ENCODE results near the gene TFEB.
"Not testable (repeated sequence)": the region's sequence is repeated elsewhere in the genome, so short reads cannot be mapped to it uniquely, and the experiment has no call there.

The TFEB gene

DNA sequence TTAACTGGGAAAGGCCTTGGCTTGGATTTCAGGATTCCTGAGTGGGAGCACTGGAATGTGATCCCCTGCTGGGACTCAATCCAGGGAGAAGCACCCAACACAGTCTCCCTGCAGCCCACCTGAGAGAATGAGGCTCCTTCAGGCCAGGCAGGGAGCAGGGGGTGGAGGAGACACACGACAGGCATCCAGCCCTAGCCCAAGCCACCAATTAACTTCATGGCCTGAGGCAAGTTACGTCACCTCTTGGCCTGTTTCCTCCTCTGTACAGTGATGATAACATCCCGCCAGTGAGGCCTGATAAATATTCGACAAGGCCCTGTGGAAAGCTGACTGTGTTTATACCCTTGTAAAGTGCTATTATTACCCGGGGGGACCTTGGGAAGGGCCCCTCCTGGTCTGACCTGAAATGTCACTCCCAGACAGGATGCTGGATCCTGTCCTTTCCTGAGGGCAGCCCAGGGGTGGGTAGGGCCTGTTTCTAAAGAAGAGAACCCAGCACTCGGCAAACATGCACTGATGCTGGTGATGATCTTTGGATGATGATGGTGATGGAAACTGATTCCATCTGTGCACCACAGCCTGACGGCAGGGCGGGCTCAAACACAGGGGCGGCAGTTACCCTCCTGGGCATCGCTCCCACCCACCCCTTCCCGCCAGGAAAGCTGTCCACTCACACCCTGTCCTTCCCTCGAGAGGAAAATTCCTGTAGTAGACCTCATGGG lies 31.9 kb upstream of the TFEB start:
- intact Hi-C loops (cut with DNase I) = no loop called here
- peak in 1 of 10 donors; percentile 27 for DNase-seq

DNA sequence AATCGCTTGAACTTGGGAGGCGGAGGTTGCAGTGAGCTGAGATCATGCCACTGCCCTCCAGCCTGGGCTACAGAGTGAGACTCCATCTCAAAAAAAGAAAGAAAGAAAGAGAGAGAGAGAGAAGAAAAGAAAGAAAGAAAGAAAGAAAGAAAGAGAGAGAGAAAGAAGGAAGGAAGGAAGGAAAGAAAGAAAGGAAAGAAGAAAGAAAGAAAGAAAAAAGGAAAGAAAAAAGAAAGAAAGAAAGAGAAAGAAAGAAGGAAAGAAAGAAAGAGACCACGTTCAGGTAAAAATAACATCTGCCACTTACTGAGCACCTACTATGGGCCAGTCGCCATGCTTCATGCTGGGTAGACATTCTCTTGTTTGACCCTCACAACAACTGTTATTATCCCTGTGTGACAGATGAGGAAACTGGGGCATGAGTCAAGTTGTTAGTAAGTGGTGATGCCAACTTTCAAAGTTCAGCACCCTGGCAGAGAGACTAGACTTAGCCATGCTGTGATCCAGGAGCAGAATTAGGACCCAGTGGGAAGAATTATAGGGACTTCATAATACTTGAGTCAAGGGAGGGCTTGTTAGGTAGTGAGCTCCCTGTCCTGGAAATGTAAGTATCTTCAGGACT lies 30.7 kb upstream of the TFEB start:
- peak in 1 of 10 donors; percentile 2 for DNase-seq
- intact Hi-C loops (cut with DNase I) = not testable (repeated sequence)

DNA sequence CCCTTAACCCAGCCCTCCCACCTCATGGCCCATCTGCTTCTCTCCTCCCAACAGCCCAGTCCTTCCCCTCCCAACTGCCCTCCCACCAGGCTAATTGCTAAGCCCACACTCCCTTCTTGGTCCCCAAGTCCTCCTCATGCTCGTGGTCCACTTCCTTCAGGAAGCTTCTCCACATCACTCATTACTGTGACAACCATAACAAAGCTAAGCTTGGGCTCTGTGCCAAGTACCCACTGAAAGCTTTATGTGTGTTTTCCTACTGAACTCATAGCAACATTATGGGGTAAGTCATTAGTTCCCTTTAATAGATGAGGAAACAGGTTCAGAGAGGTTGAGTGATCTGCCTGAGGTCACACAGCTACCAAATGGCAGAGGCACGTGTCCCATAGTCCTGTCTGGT lies 28.1 kb upstream of the TFEB start:
- intact Hi-C loops (cut with DNase I) = no loop called here
- DNase-seq = peak in 1 of 10 donors; percentile 1

DNA sequence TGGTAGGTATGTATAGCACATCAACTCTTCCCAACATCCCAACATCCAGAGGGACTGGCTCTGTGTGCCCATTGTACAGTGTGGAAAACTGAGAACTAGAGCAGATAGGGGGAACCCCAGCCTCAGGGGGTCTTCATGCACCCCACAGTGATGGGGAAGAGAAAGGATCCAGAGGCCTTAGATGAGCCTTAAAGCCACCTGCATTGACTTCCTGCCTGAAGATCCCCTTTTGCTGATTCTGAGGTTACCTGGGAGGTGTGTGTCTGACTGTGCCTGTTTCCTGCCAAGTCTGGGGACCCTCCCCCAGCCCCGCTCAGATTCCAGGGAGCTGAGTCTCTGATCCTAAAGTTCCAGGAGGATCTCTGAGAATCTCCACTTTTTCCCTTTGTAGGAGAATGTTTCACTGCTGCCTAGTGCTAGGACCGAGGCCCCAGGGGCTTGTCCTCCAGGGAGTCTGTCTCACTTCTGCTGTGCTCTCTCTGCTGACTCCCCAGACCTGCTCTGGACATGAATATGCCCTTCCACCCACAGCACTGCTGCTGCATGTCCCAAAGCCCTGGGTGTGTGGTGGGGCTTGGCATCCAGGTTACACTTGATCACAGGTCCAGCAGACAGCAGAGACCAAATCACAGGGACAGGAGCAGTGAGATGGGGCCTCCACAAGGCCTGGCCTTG lies 24.6 kb upstream of the TFEB start:
- DNase-seq = peak in 2 of 10 donors; percentile 20 to 47
- intact Hi-C loops (cut with DNase I) = no loop called here

DNA sequence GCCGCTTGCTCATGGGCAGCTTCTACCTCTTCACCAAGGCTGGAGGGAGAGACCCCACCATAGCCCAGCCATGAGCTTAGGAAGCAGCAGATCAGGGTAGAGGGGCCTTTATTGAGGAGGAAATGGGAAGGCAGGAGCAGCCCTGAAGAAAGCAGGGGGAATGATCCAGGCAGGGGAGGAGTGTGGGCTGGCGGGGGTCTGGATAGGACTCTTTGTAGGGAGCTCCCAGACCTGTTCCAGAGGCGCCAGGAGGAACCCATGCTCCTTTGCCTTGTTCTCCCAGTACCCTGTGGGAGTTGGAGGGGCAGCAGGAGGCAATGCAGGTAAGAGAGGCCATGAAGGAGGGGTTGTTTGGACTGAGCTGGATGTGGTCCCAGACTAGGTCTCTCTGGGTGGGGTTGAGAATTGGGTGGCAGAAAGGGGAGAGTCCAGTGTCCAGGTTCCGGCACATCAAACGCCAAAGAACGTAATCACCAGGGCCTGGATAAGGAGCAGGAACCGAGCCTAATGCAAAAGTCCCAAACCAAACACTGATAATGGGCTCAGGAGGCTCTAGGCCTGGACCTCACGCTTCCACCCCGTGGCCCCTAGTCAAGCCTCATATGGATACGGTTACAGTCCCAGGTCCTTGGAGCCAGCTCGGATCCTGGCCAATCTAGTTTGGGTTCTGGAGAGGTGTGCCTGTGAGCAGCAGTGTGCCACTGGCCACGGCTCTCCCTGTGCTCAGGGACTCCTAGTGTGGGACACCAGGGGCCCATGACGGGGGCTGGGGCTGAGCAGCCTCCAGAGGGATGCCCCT lies 23.9 kb upstream of the TFEB start:
- intact Hi-C loops (cut with DNase I) = no loop called here
- peak in 2 of 10 donors; percentile 35 to 70 for DNase-seq

DNA sequence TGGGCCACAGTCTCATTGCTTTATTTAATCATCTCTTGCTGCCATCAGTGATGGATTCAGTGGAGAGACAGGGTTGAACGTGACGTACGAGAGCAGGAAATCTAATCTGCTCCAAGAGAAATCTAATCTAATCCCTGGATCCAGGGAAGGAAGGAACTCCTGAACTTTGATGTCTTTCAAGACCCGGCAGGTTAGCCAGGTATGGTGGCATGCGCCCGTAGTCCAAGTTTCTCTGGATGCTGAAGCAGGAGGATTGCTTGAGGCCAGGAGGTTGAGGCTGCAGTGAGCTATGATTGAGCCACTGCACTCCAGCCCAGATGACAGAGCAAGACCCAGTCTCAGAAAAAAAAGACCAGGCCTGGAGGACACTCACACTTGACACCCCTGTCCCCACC lies 23.2 kb upstream of the TFEB start:
- intact Hi-C loops (cut with DNase I) = no loop called here

DNA sequence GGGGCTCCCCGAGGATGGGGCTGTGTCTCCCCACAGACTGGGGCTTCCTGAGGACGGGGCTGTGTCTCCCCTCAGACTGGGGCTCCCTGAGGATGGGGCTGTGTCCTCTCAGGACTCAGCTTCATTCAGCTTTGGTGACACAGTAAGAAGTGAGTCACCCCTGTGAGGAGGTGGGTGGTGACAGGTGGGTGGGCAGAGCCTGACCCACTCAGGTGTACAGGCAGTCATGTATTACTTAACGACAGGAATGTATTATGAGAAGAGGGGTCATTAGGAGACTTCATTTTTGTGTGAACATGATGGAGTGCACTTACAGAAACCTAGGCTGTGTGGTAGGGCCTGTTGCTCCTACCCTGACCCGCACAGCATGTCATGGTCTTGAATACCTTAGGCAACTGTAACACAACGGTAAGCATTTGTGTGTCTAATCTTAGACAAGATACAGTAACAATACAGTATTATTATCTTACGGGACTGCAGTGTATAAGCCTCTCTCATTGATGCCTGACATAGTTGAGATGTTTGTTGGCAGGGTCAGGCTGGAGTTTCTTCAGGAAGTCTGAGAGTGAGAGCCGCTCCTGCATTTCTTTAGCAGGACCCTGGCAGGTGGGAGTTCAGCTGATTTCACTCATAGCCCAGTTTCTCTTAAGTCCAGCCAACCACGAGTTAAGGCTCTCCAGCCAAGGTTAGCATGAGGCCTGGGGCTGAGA lies 22.7 kb upstream of the TFEB start:
- intact Hi-C loops (cut with DNase I) = no loop called here
- DNase-seq = peak in 1 of 10 donors; percentile 10

More for the DNA sequence above, 23.2 kb upstream of the TFEB start:
- DNase-seq = peak in 1 of 10 donors; percentile 24

DNA sequence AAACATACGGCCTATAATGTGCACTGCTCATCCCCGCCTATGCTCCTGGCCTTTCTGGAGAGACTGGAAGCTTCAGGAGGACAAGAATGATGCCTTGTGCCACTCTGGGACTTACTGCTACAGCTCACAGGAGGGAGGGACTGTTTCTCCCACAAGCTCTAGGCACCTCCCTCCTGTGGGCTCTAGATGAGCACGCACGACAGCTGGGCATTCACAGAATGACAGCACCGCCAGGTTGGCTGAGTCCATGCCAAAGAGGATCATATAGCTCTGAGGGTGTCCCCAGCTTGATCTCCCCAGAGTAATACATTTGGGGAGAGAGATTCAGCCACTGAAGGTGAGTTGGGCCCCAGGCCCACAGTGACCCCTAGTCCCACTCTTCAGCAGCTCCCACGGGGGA lies 21.9 kb upstream of the TFEB start:
- intact Hi-C loops (cut with DNase I) = no loop called here
- DNase-seq = peak in 1 of 10 donors; percentile 45

DNA sequence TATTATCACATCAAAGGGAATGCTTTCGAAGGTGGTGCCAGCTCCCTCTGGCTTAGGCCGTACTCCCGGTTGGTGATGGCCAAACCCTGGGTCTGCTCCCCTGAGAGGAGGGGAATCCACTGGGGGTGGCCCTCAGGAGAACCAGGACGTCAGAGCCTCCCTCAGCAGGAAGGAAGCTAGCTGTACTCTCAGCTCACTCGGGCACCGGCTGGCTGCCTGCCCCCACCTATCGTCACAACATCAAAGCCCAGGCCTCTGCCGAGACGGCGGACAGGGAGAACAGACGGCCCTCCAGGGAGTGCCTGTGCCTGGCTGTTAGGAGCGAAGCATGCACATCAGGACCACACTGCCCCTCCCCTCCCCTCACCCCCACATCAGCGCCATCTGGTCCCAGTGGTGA lies 20.9 kb upstream of the TFEB start:
- intact Hi-C loops (cut with DNase I) = no loop called here
- peak in 2 of 10 donors; percentile 28 to 57 for DNase-seq

DNA sequence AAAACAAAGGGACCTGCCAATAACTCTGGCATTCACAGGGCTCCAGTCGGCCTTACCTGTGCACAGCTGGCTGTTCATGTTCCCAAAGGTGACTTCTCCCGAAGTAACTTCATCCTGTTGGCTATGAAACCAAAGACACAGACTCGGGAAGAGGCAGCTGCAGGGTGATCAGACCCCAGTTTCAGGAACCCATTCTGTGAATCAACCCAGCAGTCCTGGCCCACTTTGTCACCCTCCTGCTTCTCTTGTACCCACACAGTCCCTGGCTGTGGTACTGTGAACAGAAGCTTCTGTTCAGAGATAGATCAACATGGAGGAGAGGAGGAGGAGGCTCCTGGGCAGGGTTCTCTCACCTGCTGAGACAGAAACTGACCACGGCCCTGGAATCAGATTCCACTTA lies 20.5 kb upstream of the TFEB start:
- peak in 1 of 10 donors; percentile 18 for DNase-seq
- intact Hi-C loops (cut with DNase I) = no loop called here

DNA sequence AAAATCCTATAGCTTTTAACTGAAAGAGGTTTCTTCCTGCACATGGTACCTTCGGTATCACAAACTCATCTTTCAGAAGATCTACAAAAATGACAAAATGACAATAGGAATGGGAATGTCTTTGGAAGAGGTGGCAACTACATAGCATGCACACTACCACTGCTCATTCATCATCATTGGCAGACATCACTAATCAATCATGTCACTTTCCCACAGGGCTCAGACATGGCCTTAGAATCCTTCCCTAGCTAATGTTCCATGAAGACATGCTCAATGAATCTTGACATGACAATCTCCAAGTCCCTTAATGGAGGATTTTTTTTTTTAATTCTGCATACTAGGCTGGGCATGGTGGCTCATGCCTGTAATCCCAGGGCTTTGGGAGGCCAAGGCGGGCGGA lies 15.0 kb upstream of the TFEB start:
- DNase-seq = no peak
- intact Hi-C loops (cut with DNase I) = no loop called here

DNA sequence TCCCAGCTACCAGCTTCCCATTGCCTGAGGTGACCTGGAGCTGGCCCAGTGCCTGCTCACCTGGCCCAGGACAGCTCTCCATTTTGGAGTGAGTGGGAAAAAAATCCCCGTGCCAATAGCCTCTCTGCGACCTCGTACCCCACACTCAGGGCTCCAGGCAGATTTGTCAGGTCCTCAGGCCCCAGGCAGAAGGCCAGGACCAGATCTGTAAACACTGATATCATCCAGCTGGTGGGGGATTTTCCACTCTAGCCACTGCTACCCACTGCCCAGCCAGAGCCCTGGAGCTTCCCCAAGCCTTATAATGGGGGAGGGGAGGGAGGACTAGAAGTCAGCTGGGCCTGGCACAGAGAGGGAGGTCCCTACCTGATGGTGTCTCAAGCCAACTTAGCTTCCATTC lies 13.1 kb upstream of the TFEB start:
- intact Hi-C loops (cut with DNase I) = no loop called here
- DNase-seq = peak in 2 of 10 donors; percentile 19 to 55

DNA sequence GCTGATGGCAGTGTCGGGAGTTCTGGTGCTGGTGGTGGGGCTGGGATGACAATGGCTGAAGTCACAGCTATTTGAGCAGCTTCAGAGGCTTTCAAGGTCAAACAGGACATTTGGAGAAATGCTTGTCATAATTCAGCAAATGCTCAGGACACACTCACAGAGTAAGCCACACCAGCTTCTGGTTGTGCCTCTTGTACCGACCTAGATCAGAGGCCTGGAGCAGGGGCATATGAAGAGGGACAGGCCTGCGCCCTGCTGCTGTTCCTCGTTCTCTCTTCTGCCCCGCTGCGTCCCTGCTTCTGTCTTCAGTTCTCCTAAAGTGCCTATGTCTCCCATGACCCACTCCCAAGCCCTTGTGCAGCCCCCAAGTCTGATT lies 12.7 kb upstream of the TFEB start:
- intact Hi-C loops (cut with DNase I) = no loop called here
- DNase-seq = peak in 1 of 10 donors; percentile 52

DNA sequence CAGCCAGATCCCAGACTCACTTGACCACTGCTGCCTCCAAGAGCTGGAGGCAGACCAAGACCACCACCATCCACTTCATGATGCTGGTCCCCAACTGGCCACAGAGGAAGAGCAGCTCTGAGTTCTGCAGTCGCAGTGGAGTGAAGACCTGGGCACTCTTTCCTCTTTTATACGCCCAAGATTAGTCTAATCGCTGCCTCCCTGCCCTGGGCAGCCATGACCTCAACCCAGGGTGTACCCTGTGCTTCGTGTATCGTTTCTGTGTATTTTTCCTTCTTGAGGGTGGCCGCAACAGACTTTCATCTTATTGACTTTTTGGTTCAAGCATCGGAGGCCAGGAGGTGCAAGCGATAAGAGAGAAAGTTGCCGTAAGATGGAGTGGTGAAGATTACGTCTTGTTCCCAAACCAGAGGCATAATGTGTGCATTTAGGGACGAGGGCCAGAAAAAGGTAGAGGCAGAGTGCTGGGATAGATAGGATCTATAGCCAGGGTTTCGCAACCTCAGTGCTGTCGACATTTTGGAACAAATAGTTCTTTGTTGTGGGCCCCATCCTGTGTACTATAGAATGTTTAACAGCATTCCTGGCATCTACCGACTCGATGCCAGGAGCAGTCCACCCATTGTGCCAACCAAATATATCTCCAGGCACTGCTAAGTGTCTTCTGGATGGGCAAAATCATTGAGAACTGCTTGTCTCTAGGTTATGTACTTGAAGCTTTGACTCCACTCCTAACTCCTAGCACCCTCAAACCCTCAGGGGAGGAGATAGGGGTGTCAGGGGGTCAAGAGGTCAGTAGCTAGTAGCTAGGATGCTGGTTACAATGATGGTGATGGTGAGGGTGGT lies 12.1 kb upstream of the TFEB start, which contains the start of gene PGC:
Gene PGC, minus strand, starts transcription at position 142 of the 846 bp plus-strand sequence. Its CDS starts 63 bp downstream, at position 79.
- DNase-seq = peak in 2 of 10 donors; percentile 23 to 24
- intact Hi-C loops (cut with DNase I) = no loop called here

DNA sequence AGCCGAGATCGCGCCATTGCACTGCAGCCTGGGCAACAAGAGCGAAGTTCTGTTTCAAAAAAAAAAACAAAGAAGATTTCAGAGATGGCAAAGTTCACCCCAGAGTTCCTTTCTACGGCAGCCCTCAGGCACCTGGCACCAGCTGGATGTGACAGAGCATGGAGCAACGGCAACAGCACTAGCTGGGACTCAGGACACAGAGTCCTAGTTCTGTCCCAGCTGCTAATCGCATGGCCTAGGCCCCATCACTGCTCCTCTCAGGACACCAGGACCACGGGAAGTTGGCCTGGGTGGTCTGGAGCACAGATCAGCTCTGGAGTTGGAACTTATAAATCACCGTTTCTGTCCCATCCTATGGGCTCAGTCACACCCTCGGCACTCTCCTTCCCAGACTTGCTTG lies 10.7 kb upstream of the TFEB start:
- intact Hi-C loops (cut with DNase I) = no loop called here
- peak in 2 of 10 donors; percentile 41 to 72 for DNase-seq

DNA sequence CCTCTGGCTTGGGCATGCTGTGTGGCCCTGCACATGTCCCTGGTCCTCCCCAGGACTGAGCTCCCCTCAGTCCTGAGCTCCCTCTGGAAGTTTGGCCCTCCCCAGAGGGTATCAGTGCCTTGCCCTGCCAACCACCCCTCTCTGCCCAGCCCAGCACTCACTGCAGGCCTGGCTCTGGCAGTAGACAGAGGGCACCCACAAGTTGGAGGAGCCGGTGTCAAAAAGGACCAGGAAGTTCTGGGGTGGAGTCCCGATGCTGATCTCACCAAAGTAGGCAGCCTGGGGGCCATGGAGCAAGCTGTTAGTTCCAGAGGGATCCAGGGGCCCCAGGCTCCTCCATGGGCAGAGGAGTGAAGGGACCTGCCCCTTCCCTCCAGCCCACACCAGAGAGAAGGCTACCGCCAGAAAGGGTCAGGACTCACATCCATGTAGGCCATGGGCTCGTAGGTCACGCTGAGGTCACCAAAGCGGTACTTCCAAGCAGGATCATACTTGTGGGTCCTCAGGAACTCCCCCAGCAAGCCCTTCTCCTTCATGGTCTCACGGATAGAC lies 8.9 kb upstream of the TFEB start:
- DNase-seq = peak in 3 of 10 donors; percentile 25 to 35 (median 30)
- intact Hi-C loops (cut with DNase I) = no loop called here

DNA sequence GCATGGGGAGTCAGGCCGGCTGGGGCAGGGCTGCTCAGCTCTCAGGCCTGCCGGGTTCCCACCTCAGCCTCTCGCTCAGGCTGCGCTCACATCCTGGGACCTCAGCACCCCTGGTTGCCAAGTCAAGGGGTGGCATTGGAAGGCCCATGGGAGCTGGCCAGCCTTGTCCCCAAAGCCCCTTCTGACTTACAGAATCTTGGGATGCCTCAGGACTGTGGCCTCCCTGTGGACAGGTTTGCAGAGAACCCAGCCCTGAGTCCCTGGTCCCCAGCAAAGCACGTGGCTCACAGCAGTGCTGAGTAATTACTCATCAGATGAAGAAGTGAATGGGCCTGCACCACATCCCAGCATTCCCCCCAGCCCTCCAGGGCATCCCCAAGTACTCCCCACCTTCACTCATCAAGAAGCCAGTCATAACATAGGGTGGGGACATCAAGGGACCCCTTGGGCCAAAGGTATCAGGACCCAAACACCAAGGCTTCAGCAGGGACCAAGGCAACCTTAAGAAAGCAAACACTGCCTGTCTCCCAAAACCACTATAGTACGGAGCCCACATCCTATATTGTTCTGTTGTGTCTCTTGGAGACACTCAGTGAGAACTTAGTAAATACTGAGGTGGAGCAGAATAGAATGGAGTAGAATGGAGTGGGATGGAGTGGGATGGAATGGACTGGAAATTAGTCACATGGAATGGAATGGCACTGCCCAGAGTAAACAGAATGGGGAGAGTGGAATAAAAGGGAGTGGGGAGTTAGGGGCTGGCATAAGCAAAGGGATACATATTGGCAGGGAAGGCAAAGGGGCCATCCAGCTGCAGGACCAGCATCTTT lies 8.2 kb upstream of the TFEB start:
- intact Hi-C loops (cut with DNase I) = no loop called here
- DNase-seq = peak in 3 of 10 donors; percentile 15 to 77 (median 54)
